Uterus (tissue), 4 donors: Measurements from ENCODE around the gene HPGD. TPM values are rescaled to one million over a fixed set of nuclear protein-coding genes. Genes with fewer than 3 reads are reported as not detected.

ENCODE experiments used
- DNase-seq, 2 donors: peaks; one replicate each; pipeline ENCODE4 v3.0.0-alpha.2; 2019 to 2020
- H3K27ac ChIP-seq, 2 donors: fragments of 200-600 bp; sonication (generic); 1 replicate in 1 of 2; 2 replicates in 1 of 2; pipeline ENCODE4 v1.5.1; 2016 to 2018
- H3K27me3 ChIP-seq, 2 donors: fragments of 200-600 bp; sonication (generic); one replicate each; pipeline ENCODE4 v1.5.1; 2018 to 2019; ENCODE audit warnings: control low read depth in 1 of 2
- H3K36me3 ChIP-seq, 2 donors: fragments of 200-600 bp; sonication (generic); one replicate each; pipeline ENCODE4 v1.5.1; 2019; ENCODE audit warnings: control low read depth in 1 of 2
- H3K4me1 ChIP-seq, 2 donors: fragments of 200-600 bp; sonication (generic); one replicate each; pipeline ENCODE4 v1.5.1; 2018 to 2019; ENCODE audit warnings: control low read depth in 1 of 2
- H3K4me3 ChIP-seq, 2 donors: fragments of 200-600 bp; sonication (generic); 1 replicate in 1 of 2; 2 replicates in 1 of 2; pipeline ENCODE4 v1.5.1; 2018 to 2019; ENCODE audit warnings: mild to moderate bottlenecking in 1 of 2
- H3K9me3 ChIP-seq, 2 donors: fragments of 200-600 bp; sonication (generic); one replicate each; pipeline ENCODE4 v1.5.1; 2019; ENCODE audit warnings: control low read depth in 1 of 2
- CTCF ChIP-seq, 4 experiments: fragments of 200-600 bp in 2 of 4; fragments of 450-650 bp in 2 of 4; sonication (generic) in 2 of 4; IDR thresholded peaks; one replicate each; pipeline ENCODE4 v1.5.1; 2016 to 2019; ENCODE audit warnings: antibody characterized with exemption in 4 of 4, mild to moderate bottlenecking in 2 of 4, moderate library complexity in 1 of 4
- POLR2A ChIP-seq, 2 donors: fragments of 450-650 bp; IDR thresholded peaks; one replicate each; pipeline ENCODE4 v1.6.1; 2016; ENCODE audit warnings: antibody characterized with exemption in 2 of 2, mild to moderate bottlenecking in 1 of 2, moderate library complexity in 1 of 2
- intact Hi-C: fragments of 100-400 bp; cut with DNase I; formaldehyde crosslinking; loops from one replicate; pipeline ENCODE4 v1.15.1; 2023; ENCODE audit warnings: low total_unique reads
- total RNA-seq, 4 donors: library from RNA; depleted of rRNA in 3 of 4; stranded (reverse); fragments of >200 nt in 3 of 4; gene quantifications; one replicate each; pipeline versions ENCODE4 v1.1.0 to v1.2.4, GENCODE V29; 2014 to 2023
- donor health status: DM: yes; HTN: yes; CAD: no.

Gene HPGD
- total RNA-seq, 4 donors from 2014 or later: 47.4 to 190 (median 125) TPM

DNA sequence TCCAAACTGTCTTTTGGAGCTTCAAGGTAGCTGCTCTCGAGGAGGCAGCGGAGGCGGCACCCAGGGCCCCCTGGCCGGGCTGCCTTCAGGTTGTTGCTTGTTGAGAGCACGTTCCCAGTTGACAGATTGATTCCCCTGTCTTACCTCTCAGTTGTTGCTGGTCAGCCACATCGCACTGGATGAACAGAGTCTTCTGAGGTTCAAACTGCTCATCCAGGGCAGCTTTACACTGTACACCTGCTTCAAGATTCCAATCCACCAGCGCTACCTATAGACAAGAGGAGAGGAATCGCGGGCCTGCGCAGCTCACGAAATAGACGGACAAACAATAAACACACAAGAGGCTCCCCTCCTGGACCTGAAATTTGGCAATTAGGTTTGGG lies 497 bp downstream of the HPGD start:
- Histone ChIP-seq H3K4me3 (peak overlapping the region; percentile 59 to 73), H3K27ac (peak overlapping the region; percentile 69 to 82), H3K4me1 (no peaks in the 10 kb centered on the region), H3K27me3 (no peaks in the 10 kb centered on the region), H3K36me3 (no peaks in the 10 kb centered on the region), H3K9me3 (no peaks in the 10 kb centered on the region)
- TF ChIP-seq CTCF (IDR thresholded peaks at IDR 0.05): peak in 1 of 4 experiments; percentile 8
- no peak for TF ChIP-seq POLR2A (IDR thresholded peaks at IDR 0.05)
- peak in 1 of 2 donors; percentile 16 for DNase-seq
- intact Hi-C loops: no loop called here

GRCh38 chr4:174520660-174521059 lies 1.6 kb downstream of the HPGD start:
- Histone ChIP-seq H3K9me3 (no peaks in the 10 kb centered on the region), H3K4me3 (peak overlapping the region in 1 of 2 donors; percentile 59), H3K36me3 (no peaks in the 10 kb centered on the region), H3K4me1 (no peaks in the 10 kb centered on the region), H3K27ac (peak overlapping the region; percentile 69 to 82), H3K27me3 (no peaks in the 10 kb centered on the region)
- DNase-seq: no peak
- no peak for TF ChIP-seq CTCF (IDR thresholded peaks at IDR 0.05)
- intact Hi-C loops: no loop called here

DNA sequence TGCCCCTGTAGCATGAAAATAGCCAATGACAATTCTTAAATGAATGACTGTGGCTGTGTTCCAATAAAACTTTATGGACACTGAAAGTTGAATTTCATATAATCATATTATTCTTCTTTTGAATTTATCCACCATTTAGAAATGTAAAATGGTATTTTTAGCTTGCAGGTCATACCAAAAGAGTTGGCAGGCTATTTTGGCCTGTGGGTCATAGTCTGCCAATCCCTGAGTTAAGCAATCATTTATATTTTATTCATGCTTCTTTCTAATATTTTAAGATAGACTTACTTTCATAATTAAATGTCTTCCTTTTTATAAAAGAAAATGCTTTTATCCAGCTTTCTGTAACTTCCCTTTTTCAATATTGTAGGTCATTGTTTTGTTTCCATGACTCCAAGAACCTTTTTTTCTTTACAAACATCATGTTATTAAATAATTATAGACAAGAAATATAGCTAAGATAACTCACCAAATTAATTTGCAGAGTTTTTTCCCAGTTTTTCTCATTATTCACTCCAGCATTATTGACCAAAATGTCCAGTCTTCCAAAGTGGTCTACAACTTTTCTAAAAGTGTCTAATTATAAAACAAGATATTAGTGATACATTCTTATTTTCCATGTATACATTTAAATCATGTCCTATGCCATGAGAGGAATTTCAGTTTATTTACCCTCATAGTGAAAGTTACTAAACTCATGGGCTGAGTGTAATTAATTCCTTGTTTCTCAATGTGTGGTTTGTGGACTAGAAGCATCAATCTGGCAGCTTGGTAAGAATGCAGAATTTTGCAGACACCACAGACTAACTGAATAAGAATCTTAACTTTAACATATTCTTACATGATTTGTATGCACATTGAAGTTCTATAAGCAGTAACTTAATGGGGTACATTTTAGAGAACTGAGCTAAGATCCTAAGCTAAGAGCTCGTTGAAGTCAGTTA lies 4.5 kb downstream of the HPGD start:
- no peaks in the 10 kb centered on the region for H3K9me3 ChIP-seq
- H3K27me3 ChIP-seq: no peaks in the 10 kb centered on the region
- TF ChIP-seq CTCF (IDR thresholded peaks at IDR 0.05): no peak
- TF ChIP-seq POLR2A (IDR thresholded peaks at IDR 0.05): no peak
- H3K4me3 ChIP-seq: no peak overlapping the region
- no peaks in the 10 kb centered on the region for H3K36me3 ChIP-seq
- no peak for DNase-seq
- peak overlapping the region; percentile 20 to 47 for H3K27ac ChIP-seq
- H3K4me1 ChIP-seq: no peaks in the 10 kb centered on the region
- intact Hi-C loops: no loop called here

DNA sequence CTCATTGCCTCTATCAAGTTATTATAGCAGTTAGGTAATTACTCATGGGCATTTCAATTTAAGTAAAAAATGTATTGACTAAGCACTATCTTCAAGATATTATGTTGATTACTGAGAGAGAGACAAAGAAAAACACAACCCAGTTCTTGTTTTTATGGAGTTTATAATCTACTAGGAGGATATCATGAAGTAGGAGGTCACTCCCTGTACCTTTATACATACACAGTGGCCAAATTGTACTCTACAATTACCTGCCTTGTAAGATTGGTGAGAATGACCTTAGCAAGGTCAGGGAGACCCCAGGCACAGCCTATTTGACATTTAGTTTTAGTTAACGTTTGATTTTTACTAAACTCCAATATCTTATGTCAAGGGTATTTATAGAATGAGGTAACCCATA lies 5.5 kb downstream of the HPGD start:
- no peaks in the 10 kb centered on the region for H3K27me3 ChIP-seq
- H3K4me1 ChIP-seq: no peaks in the 10 kb centered on the region
- no peaks in the 10 kb centered on the region for H3K9me3 ChIP-seq
- TF ChIP-seq CTCF (IDR thresholded peaks at IDR 0.05) (no peak), POLR2A (IDR thresholded peaks at IDR 0.05) (no peak)
- DNase-seq: no peak
- no peak overlapping the region for H3K4me3 ChIP-seq
- intact Hi-C loops: no loop called here
- H3K36me3 ChIP-seq: no peaks in the 10 kb centered on the region
- no peak overlapping the region for H3K27ac ChIP-seq

DNA sequence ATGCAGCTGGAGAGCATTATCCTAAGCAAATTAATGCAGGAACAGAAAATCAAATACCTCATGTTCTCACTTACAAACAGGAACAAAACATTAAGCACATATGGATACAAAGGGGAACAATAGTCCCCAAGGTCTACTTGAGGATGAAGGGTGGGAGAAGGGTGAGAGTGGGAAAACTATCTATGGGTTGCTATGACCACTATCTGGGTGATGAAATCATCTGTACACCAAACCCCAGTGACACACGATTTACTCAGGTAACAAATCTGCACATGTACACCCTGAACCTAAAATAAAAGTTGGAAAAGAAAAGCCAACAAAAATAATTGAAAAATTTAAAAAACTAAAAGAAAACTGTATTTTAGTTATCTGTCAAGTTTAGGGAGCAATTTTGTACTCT lies 5.9 kb downstream of the HPGD start:
- DNase-seq: no peak
- no peaks in the 10 kb centered on the region for H3K4me1 ChIP-seq
- H3K27ac ChIP-seq: no peak overlapping the region
- no peaks in the 10 kb centered on the region for H3K27me3 ChIP-seq
- intact Hi-C loops: no loop called here
- TF ChIP-seq POLR2A (IDR thresholded peaks at IDR 0.05) (no peak), CTCF (IDR thresholded peaks at IDR 0.05) (no peak)
- no peak overlapping the region for H3K4me3 ChIP-seq
- H3K9me3 ChIP-seq: no peaks in the 10 kb centered on the region
- no peaks in the 10 kb centered on the region for H3K36me3 ChIP-seq
